ENCODE measurements around the gene TCEA3. TPM values are rescaled to one million over a fixed set of nuclear protein-coding genes. Genes with fewer than 3 reads are reported as not detected.

TCEA3 gene
- total RNA-seq, result 100 to 1,000 TPM in 1 of 2 donors, 10 to 100 TPM in 1; 65.2 to 115 TPM

GRCh38 chr1:23424293-23425192, at the start of gene TCEA3:
TCEA3 (minus strand) TSS chr1:23424748; CDS start chr1:23424633, 115 bp downstream.
- no peaks in the 10 kb centered on the region for H3K36me3 ChIP-seq
- H3K27ac ChIP-seq, result peak within 1 kb of the TSS; percentile 84 to 88
- peaks cover 6% of the 10 kb centered on the region for H3K4me1 ChIP-seq (replicated peaks)
- under 1% methylated on average over 77 of the region's 84 CpGs for WGBS
- no peaks in the 10 kb centered on the region for H3K9me3 ChIP-seq
- TF ChIP-seq POLR2A (IDR thresholded peaks at IDR 0.05) (peak; percentile 6), CTCF (IDR thresholded peaks at IDR 0.05) (no peak), POLR2AphosphoS5 (IDR thresholded peaks at IDR 0.05) (peak; percentile 40)
- peak within 1 kb of the TSS; percentile 67 to 78 for H3K4me3 ChIP-seq
- DNase-seq (ENCODE audit: low spot score), result peak; percentile 64
- intact Hi-C loops (cut with DNase I), result loop anchor here (5.0 kb wide), 1 partner anchor 58 kb away; the partner anchor contains the start of gene ASAP3
- H3K27me3 ChIP-seq (replicated peaks; ENCODE audit: insufficient read depth), result no peaks in the 10 kb centered on the region

GRCh38 chr1:23473037-23473800, 48.7 kb upstream of the TCEA3 start:
- 73% methylated on average over 6 of the region's 6 CpGs for WGBS
- peak overlapping the region; percentile 30 to 38 for H3K27ac ChIP-seq

GRCh38 chr1:23472351-23473036, 47.9 kb upstream of the TCEA3 start:
- TF ChIP-seq POLR2A (IDR thresholded peaks at IDR 0.05) (no peak), POLR2AphosphoS5 (IDR thresholded peaks at IDR 0.05) (no peak), CTCF (IDR thresholded peaks at IDR 0.05) (no peak)
- Histone ChIP-seq H3K4me3 (no peak overlapping the region), H3K27me3 (replicated peaks; ENCODE audit: insufficient read depth) (no peaks in the 10 kb centered on the region), H3K27ac (peak overlapping the region; percentile 30 to 38), H3K4me1 (replicated peaks) (peaks cover 14% of the 10 kb centered on the region), H3K36me3 (no peaks in the 10 kb centered on the region), H3K9me3 (no peaks in the 10 kb centered on the region)
- 86% methylated on average over 5 of the region's 5 CpGs for WGBS
- DNase-seq (ENCODE audit: low spot score), result no peak
- intact Hi-C loops (cut with DNase I), result no loop called here

More at GRCh38 chr1:23473037-23473800, 48.7 kb upstream of the TCEA3 start:
- intact Hi-C loops (cut with DNase I), result no loop called here
- Histone ChIP-seq H3K4me1 (replicated peaks) (peaks cover 14% of the 10 kb centered on the region), H3K27me3 (replicated peaks; ENCODE audit: insufficient read depth) (no peaks in the 10 kb centered on the region), H3K4me3 (no peak overlapping the region), H3K36me3 (no peaks in the 10 kb centered on the region), H3K9me3 (no peaks in the 10 kb centered on the region)
- DNase-seq (ENCODE audit: low spot score), result no peak
- no peak for TF ChIP-seq POLR2AphosphoS5 (IDR thresholded peaks at IDR 0.05)
- TF ChIP-seq POLR2A (IDR thresholded peaks at IDR 0.05), result no peak
- no peak for TF ChIP-seq CTCF (IDR thresholded peaks at IDR 0.05)

- no peak for TF ChIP-seq POLR2AphosphoS5 (IDR thresholded peaks at IDR 0.05)
- no peak for TF ChIP-seq POLR2A (IDR thresholded peaks at IDR 0.05)
- no peak for TF ChIP-seq CTCF (IDR thresholded peaks at IDR 0.05)
- DNase-seq (ENCODE audit: low spot score), result no peak
- no peaks in the 10 kb centered on the region for H3K9me3 ChIP-seq
- peaks cover 14% of the 10 kb centered on the region for H3K4me1 ChIP-seq (replicated peaks)
- intact Hi-C loops (cut with DNase I), result no loop called here
- no peaks in the 10 kb centered on the region for H3K27me3 ChIP-seq (replicated peaks; ENCODE audit: insufficient read depth)
- H3K36me3 ChIP-seq, result no peaks in the 10 kb centered on the region
- 68% methylated on average over 4 of the region's 4 CpGs for WGBS
- no peak overlapping the region for H3K4me3 ChIP-seq
- peak overlapping the region in 1 of 2 donors; percentile 30 for H3K27ac ChIP-seq
These were observed 47.0 kb upstream of the TCEA3 start for GRCh38 chr1:23471473-23472075.

Data from prostate gland (tissue), 2 donors.